Sigmoid colon (tissue), 7 donors: Measurements from ENCODE around the gene GLP2R. TPM values are rescaled to one million over a fixed set of nuclear protein-coding genes. Genes with fewer than 3 reads are reported as not detected.

Experiments used
- DNase-seq: peaks from one replicate; pipeline ENCODE4 v3.0.0-alpha.2; 2019
- H3K27ac ChIP-seq, 4 donors: fragments of 200-600 bp; sonication (generic); one replicate each; pipeline ENCODE4 v1.5.1; 2016 to 2019; ENCODE audit warnings: mild to moderate bottlenecking in 1 of 4
- H3K27me3 ChIP-seq, 3 donors: fragments of 200-600 bp; sonication (generic); one replicate each; pipeline ENCODE4 v1.5.1; 2019; ENCODE audit warnings: mild to moderate bottlenecking in 1 of 3
- H3K36me3 ChIP-seq, 4 donors: fragments of 200-600 bp; sonication (generic); one replicate each; pipeline ENCODE4 v1.5.1; 2016 to 2019
- H3K4me1 ChIP-seq, 4 donors: fragments of 200-600 bp; sonication (generic); one replicate each; pipeline ENCODE4 v1.5.1; 2017 to 2019
- H3K4me3 ChIP-seq, 4 donors: fragments of 200-600 bp; sonication (generic); one replicate each; pipeline ENCODE4 v1.5.1; 2017 to 2019; ENCODE audit warnings: mild to moderate bottlenecking in 2 of 4, moderate library complexity in 1 of 4
- H3K9me3 ChIP-seq, 4 donors: fragments of 200-600 bp in 3 of 4; sonication (generic) in 3 of 4; one replicate each; pipeline versions ENCODE4 v1.5.1 to v1.6.1; 2013 to 2019
- CTCF ChIP-seq, 4 experiments: fragments of 450-650 bp in 3 of 4; fragments of 200-600 bp in 1 of 4; IDR thresholded peaks; one replicate each; pipeline ENCODE4 v1.5.1; 2016 to 2019; ENCODE audit warnings: antibody characterized with exemption in 4 of 4, mild to moderate bottlenecking in 3 of 4, moderate library complexity in 2 of 4
- EP300 ChIP-seq, 4 donors: sonication (generic); formaldehyde crosslinking; IDR thresholded peaks; one replicate each; pipeline ENCODE4 v1.6.1; 2017; ENCODE audit warnings: antibody characterized with exemption in 4 of 4
- POLR2A ChIP-seq, 2 donors: fragments of 450-650 bp; IDR thresholded peaks; one replicate each; pipeline ENCODE4 v1.6.1; 2016; ENCODE audit warnings: antibody characterized with exemption in 2 of 2, mild to moderate bottlenecking in 2 of 2, moderate library complexity in 2 of 2
- POLR2AphosphoS5 ChIP-seq, 4 donors: sonication (generic); formaldehyde crosslinking; IDR thresholded peaks; one replicate each; pipeline ENCODE4 v1.6.1; 2017; ENCODE audit warnings: antibody characterized with exemption in 4 of 4
- WGBS, 2 donors: extraction: QIAGEN DNeasy Blood & Tissue Kit; methylation state at CpG; one replicate each; pipeline ENCODE4 v1.1.7; 2013; 5-methylcytosine and 5-hydroxymethylcytosine counted together
- intact Hi-C: fragments of 100-400 bp; cut with DNase I; formaldehyde crosslinking; loops from one replicate; pipeline ENCODE4 v1.15.1; 2023
- polyA plus RNA-seq, 3 donors: library from polyadenylated mRNA; stranded (reverse); fragments of 200-250 nt; gene quantifications; one replicate each; pipeline ENCODE4 v1.2.3, GENCODE V29; 2013
- total RNA-seq, 4 donors: library from RNA; depleted of rRNA; stranded (reverse); fragments of >200 nt; gene quantifications; one replicate each; pipeline ENCODE4 v1.1.0, GENCODE V29; 2016
- donor health status: healthy with polysubstance abuse.
- donor health status: Bipolar disorder and iron deficiency.
- donor health status: healthy.

The GLP2R gene
- total and polyA plus RNA-seq, 7 donors: 0.89 to 56.2 (median 28.5) TPM

GRCh38 chr17:9784544-9784943 is 41.2 kb upstream of the GLP2R start:
- H3K9me3 ChIP-seq: no peaks in the 10 kb centered on the region
- DNase-seq: no peak
- no peak overlapping the region for H3K4me3 ChIP-seq
- H3K27me3 ChIP-seq: no peaks in the 10 kb centered on the region
- 92 to 95% methylated on average over 2 of the region's 2 CpGs for WGBS, 2 donors
- intact Hi-C loops: no loop called here
- no peak overlapping the region for H3K27ac ChIP-seq
- H3K4me1 ChIP-seq: no peaks in the 10 kb centered on the region
- TF ChIP-seq EP300 (IDR thresholded peaks at IDR 0.05): no peak
- no peak for TF ChIP-seq POLR2A (IDR thresholded peaks at IDR 0.05)
- no peak for TF ChIP-seq POLR2AphosphoS5 (IDR thresholded peaks at IDR 0.05)
- no peak for TF ChIP-seq CTCF (IDR thresholded peaks at IDR 0.05)
- no peaks in the 10 kb centered on the region for H3K36me3 ChIP-seq

GRCh38 chr17:9788601-9789000 is 37.1 kb upstream of the GLP2R start:
- no peak for DNase-seq
- Histone ChIP-seq H3K36me3 (no peaks in the 10 kb centered on the region), H3K27ac (no peak overlapping the region), H3K9me3 (no peaks in the 10 kb centered on the region), H3K4me1 (peaks cover 0 to 9% (median 8%) of the 10 kb centered on the region in 4 donors), H3K4me3 (no peak overlapping the region), H3K27me3 (no peaks in the 10 kb centered on the region)
- TF ChIP-seq EP300 (IDR thresholded peaks at IDR 0.05) (no peak), CTCF (IDR thresholded peaks at IDR 0.05) (no peak), POLR2AphosphoS5 (IDR thresholded peaks at IDR 0.05) (no peak), POLR2A (IDR thresholded peaks at IDR 0.05) (no peak)
- intact Hi-C loops: no loop called here
- WGBS, 2 donors: 71 to 81% methylated on average over 8 of the region's 8 CpGs

- Histone ChIP-seq H3K4me3 (no peak overlapping the region), H3K27me3 (no peaks in the 10 kb centered on the region), H3K27ac (no peak overlapping the region), H3K9me3 (no peaks in the 10 kb centered on the region), H3K36me3 (no peaks in the 10 kb centered on the region), H3K4me1 (peaks cover 0 to 9% (median 8%) of the 10 kb centered on the region in 4 donors)
- no peak for TF ChIP-seq CTCF (IDR thresholded peaks at IDR 0.05)
- TF ChIP-seq EP300 (IDR thresholded peaks at IDR 0.05): no peak
- TF ChIP-seq POLR2A (IDR thresholded peaks at IDR 0.05): no peak
- TF ChIP-seq POLR2AphosphoS5 (IDR thresholded peaks at IDR 0.05): no peak
- WGBS, 2 donors: 64 to 84% methylated on average over 4 of the region's 4 CpGs
- intact Hi-C loops: no loop called here
- DNase-seq: no peak
Observed at GRCh38 chr17:9790316-9790715, 35.4 kb upstream of the GLP2R start.

GRCh38 chr17:9790889-9791876 is 34.5 kb upstream of the GLP2R start, which contains the start of gene DHRS7C:
Gene DHRS7C (minus strand): TSS chr17:9791592. CDS start chr17:9791284, 308 bp downstream.
- Histone ChIP-seq H3K27me3 (no peaks in the 10 kb centered on the region), H3K9me3 (no peaks in the 10 kb centered on the region), H3K4me1 (peaks cover 0 to 9% (median 8%) of the 10 kb centered on the region in 4 donors), H3K36me3 (no peaks in the 10 kb centered on the region), H3K27ac (no peak within 1 kb of the TSS), H3K4me3 (no peak within 1 kb of the TSS)
- TF ChIP-seq EP300 (IDR thresholded peaks at IDR 0.05) (no peak), POLR2AphosphoS5 (IDR thresholded peaks at IDR 0.05) (no peak), CTCF (IDR thresholded peaks at IDR 0.05) (no peak), POLR2A (IDR thresholded peaks at IDR 0.05) (no peak)
- DNase-seq: no peak
- 76 to 78% methylated on average over 15 of the region's 15 CpGs for WGBS, 2 donors
- intact Hi-C loops: no loop called here
